ENCODE measurements around the gene MAPT. TPM values are rescaled to one million over a fixed set of nuclear protein-coding genes. Genes with fewer than 3 reads are reported as not detected.
A peak's percentile ranks its signal among the peaks of the same experiment; 100 is the strongest.

MAPT gene
- total RNA-seq, 1 experiment from 2014 or later: 3.6 TPM

DNA sequence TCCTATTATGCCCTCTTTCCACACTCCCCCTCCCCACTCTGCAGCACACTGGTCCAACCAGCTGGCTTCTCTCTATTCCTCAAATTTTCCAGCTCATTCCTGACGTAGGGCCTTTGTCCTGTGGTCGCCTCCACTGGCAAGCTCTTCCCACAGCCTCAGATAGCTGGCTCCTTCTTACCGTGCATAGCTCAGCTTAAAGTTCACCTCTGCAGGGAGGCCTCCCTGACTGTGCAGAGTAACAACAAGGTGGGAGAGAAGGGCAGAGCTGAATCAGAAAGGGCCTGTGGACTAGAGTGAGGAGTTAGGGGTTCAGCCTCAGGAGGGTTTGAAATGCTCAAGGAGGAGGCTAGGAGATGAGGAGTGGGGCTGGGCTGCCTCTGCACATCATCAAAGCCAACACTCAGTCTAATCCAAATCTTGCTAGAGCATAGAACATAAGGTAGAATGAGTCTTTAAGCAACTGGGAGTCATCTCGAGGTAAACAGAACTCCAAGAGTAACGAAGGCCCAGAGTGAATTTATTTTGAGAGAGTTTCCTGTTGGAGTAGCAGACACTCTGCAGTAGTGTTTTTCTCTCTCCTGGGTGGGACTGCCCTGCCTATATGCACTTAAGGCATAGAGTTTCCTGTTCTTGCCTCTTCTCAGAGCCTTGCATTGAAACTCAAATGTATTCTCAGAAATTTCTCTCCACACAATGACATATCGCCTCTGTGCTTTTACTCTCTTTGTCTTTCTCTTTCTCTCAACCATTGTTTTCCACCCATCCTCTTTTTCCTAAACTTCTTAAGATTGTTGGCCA lies 30.3 kb upstream of the MAPT start:
- no TSS peak for BruUV-seq (replicated peaks)
- peaks cover 68% of the 10 kb centered on the region for H3K27me3 ChIP-seq (ENCODE audit: low read length)
- POLR2A ChIA-PET (ENCODE audit: unreplicated experiment): interaction anchor here (0.7 kb wide), 1 partner anchor 901 kb away, joined by 5 read pairs; no protein-coding TSS in a partner anchor

DNA sequence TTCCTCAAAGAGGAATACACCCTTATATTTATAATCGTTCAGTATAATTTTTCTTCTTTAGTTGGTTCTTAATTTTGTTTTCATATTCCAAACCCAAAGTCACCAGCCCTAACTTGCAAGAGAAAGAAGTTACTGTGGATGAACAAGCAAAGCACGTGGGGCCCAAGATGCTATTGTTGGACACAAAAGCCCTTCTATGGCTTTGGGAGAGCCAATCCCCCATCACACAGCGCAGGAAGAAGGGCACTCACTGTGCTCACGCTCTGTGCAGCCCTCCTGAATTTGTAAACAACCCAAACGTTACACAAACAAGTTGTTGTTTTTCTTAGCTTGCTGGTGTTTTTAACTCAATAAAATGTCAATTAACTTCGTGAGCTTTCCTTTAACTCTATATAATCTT lies 27.2 kb upstream of the MAPT start:
- H4K20me1 ChIP-seq (ENCODE audit: low read length): no peaks in the 10 kb centered on the region
- ChIA-PET POLR2A (ENCODE audit: unreplicated experiment) (no interaction called here), CTCF (interaction anchor here (1.0 kb wide), 1 partner anchor 227 kb away, joined by 3 read pairs; no protein-coding TSS in a partner anchor)
- no peaks in the 10 kb centered on the region for H3K79me2 ChIP-seq (ENCODE audit: low read length)
- no peaks in the 10 kb centered on the region for H3F3A ChIP-seq (ENCODE audit: low read length, unreplicated experiment)
- H3K27me3 ChIP-seq (ENCODE audit: low read length): peaks cover 51% of the 10 kb centered on the region
- H2AFZ ChIP-seq (ENCODE audit: low read length): 0 out of 2 replicates have a peak overlapping the region, but pooled peaks have one; percentile 0
- TF ChIP-seq EZH2 (IDR thresholded peaks at IDR 0.05; ENCODE audit: low read length, unreplicated experiment) (no peak), EZH2phosphoT487 (IDR thresholded peaks at IDR 0.05; ENCODE audit: borderline replicate concordance, low read length) (no peak)
- TF ChIP-seq, protein P1, sequence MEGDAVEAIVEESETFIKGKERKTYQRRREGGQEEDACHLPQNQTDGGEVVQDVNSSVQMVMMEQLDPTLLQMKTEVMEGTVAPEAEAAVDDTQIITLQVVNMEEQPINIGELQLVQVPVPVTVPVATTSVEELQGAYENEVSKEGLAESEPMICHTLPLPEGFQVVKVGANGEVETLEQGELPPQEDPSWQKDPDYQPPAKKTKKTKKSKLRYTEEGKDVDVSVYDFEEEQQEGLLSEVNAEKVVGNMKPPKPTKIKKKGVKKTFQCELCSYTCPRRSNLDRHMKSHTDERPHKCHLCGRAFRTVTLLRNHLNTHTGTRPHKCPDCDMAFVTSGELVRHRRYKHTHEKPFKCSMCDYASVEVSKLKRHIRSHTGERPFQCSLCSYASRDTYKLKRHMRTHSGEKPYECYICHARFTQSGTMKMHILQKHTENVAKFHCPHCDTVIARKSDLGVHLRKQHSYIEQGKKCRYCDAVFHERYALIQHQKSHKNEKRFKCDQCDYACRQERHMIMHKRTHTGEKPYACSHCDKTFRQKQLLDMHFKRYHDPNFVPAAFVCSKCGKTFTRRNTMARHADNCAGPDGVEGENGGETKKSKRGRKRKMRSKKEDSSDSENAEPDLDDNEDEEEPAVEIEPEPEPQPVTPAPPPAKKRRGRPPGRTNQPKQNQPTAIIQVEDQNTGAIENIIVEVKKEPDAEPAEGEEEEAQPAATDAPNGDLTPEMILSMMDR (conservative IDR thresholded peaks at IDR 0.05; ENCODE audit: low read depth, low read length): no peak
- no peaks in the 10 kb centered on the region for H3K9me2 ChIP-seq (replicated peaks; ENCODE audit: low read length)
- H3K9me3 ChIP-seq (ENCODE audit: low read length): no peaks in the 10 kb centered on the region
- intact Hi-C loops (cut with micrococcal nuclease): no loop called here
- no peaks in the 10 kb centered on the region for H3K4me1 ChIP-seq (ENCODE audit: insufficient read depth, low read length)
- no peaks in the 10 kb centered on the region for H3K36me3 ChIP-seq (ENCODE audit: low read depth, low read length)
- H3K4me2 ChIP-seq (ENCODE audit: low read length): no peak overlapping the region
- ATAC-seq: no peak
- H3K9ac ChIP-seq (ENCODE audit: low read length): no peak overlapping the region
- no TSS peak for BruUV-seq (replicated peaks)
- no peak overlapping the region for H3K27ac ChIP-seq (ENCODE audit: low read length)
- no peak for DNase-seq
- H3K4me3 ChIP-seq (ENCODE audit: low read length): no peak overlapping the region

More for the DNA sequence above, 30.3 kb upstream of the MAPT start:
- Histone ChIP-seq H3K4me2 (ENCODE audit: low read length) (no peak overlapping the region), H3K27ac (ENCODE audit: low read length) (no peak overlapping the region), H2AFZ (ENCODE audit: low read length) (no peak overlapping the region), H3K9me3 (ENCODE audit: low read length) (no peaks in the 10 kb centered on the region), H3K79me2 (ENCODE audit: low read length) (no peaks in the 10 kb centered on the region), H3K36me3 (ENCODE audit: low read depth, low read length) (no peaks in the 10 kb centered on the region), H4K20me1 (ENCODE audit: low read length) (no peaks in the 10 kb centered on the region), H3K9me2 (replicated peaks; ENCODE audit: low read length) (no peaks in the 10 kb centered on the region), H3K4me3 (ENCODE audit: low read length) (no peak overlapping the region), H3K9ac (ENCODE audit: low read length) (no peak overlapping the region), H3K4me1 (ENCODE audit: insufficient read depth, low read length) (no peaks in the 10 kb centered on the region), H3F3A (ENCODE audit: low read length, unreplicated experiment) (no peaks in the 10 kb centered on the region)
- TF ChIP-seq EZH2 (IDR thresholded peaks at IDR 0.05; ENCODE audit: low read length, unreplicated experiment) (no peak), EZH2phosphoT487 (IDR thresholded peaks at IDR 0.05; ENCODE audit: borderline replicate concordance, low read length) (no peak)
- TF ChIP-seq, protein P1 (conservative IDR thresholded peaks at IDR 0.05; ENCODE audit: low read depth, low read length): no peak
- ATAC-seq (no peak), DNase-seq (no peak)
- intact Hi-C loops (cut with micrococcal nuclease): no loop called here
- CTCF ChIA-PET: no interaction called here

DNA sequence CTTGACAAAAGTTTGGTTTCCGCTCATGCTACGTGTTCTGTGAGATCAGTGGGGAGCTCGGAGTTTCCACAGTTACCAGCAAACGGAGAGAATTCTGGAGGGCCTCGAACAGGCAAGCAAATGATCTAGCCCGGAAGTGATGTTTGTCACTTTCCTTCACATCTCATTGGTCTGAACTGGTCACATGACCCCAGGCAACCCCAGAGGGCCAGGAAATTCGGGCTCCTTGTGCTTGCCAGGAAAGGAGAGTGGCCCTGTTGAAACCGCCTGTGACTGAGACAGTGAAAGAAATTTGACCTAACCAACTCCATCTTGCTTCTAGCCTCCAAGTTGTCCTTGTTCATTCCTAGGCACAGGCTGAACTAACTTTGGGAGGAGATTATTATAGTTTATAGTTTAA lies 26.7 kb upstream of the MAPT start:
- H3K27me3 ChIP-seq (ENCODE audit: low read length): peaks cover 46% of the 10 kb centered on the region
- no peak overlapping the region for H3K9ac ChIP-seq (ENCODE audit: low read length)
- 0 out of 2 replicates have a peak overlapping the region, but pooled peaks have one; percentile 0 for H2AFZ ChIP-seq (ENCODE audit: low read length)
- DNase-seq (peak; percentile 27), ATAC-seq (no peak)
- no peak overlapping the region for H3K4me2 ChIP-seq (ENCODE audit: low read length)
- H3K27ac ChIP-seq (ENCODE audit: low read length): no peak overlapping the region
- no peaks in the 10 kb centered on the region for H4K20me1 ChIP-seq (ENCODE audit: low read length)
- H3K36me3 ChIP-seq (ENCODE audit: low read depth, low read length): no peaks in the 10 kb centered on the region
- intact Hi-C loops (cut with micrococcal nuclease): no loop called here
- no peak overlapping the region for H3K4me3 ChIP-seq (ENCODE audit: low read length)
- TF ChIP-seq, protein P1 (conservative IDR thresholded peaks at IDR 0.05; ENCODE audit: low read depth, low read length): no peak
- TF ChIP-seq EZH2phosphoT487 (IDR thresholded peaks at IDR 0.05; ENCODE audit: borderline replicate concordance, low read length): no peak
- no peak for TF ChIP-seq EZH2 (IDR thresholded peaks at IDR 0.05; ENCODE audit: low read length, unreplicated experiment)
- ChIA-PET POLR2A (ENCODE audit: unreplicated experiment) (no interaction called here), CTCF (interaction anchor here (1.0 kb wide), 1 partner anchor 228 kb away, joined by 3 read pairs; no protein-coding TSS in a partner anchor)
- no peaks in the 10 kb centered on the region for H3K79me2 ChIP-seq (ENCODE audit: low read length)
- H3F3A ChIP-seq (ENCODE audit: low read length, unreplicated experiment): no peaks in the 10 kb centered on the region
- H3K4me1 ChIP-seq (ENCODE audit: insufficient read depth, low read length): no peaks in the 10 kb centered on the region
- H3K9me3 ChIP-seq (ENCODE audit: low read length): no peaks in the 10 kb centered on the region
- no peaks in the 10 kb centered on the region for H3K9me2 ChIP-seq (replicated peaks; ENCODE audit: low read length)
- BruUV-seq (replicated peaks): no TSS peak

Data from PC-3 (cell line).